Endothelial cell of umbilical vein (primary cell): ENCODE results near the gene RBM33. TPM values are rescaled to one million over a fixed set of nuclear protein-coding genes. Genes with fewer than 3 reads are reported as not detected.

Source experiments
- BruUV-seq: library from RNA; stranded (reverse); fragments of 400-500 nt; replicated peaks from 2 replicates; lab custom pipeline; 2021; lab: Mats Ljungman, UMichigan
- CTCF ChIA-PET: fragments of 300-600, 350-600 bp; sonication (Branson Sonifier 250); formaldehyde crosslinking; loops from one replicate; lab custom pipeline; 2021; ENCODE audit warnings: antibody characterized with exemption, inconsistent platforms; lab: Charles Lee
- POLR2A ChIA-PET: fragments of 300-600, 350-600 bp; sonication (Branson Sonifier 250); formaldehyde crosslinking; loops from one replicate; lab custom pipeline; 2021; ENCODE audit warnings: antibody characterized with exemption, inconsistent platforms; lab: Charles Lee
- DNase-seq: peaks from one replicate; pipeline ENCODE4 v3.0.0-alpha.2; 2011; ENCODE audit warnings: low read depth, low spot score
- FAIRE-seq: peaks from 2 replicates; lab custom pipeline; 2011; peaks lifted over from hg19 to GRCh38; lab: Jason Lieb, UNC
- H2AFZ ChIP-seq: 2 replicates; pipeline ENCODE4 v1.6.0; 2012; ENCODE audit warnings: low read depth, low read length, control low read depth, inconsistent platforms
- H3K27ac ChIP-seq: 2 replicates; pipeline ENCODE4 v1.5.1; 2011; ENCODE audit warnings: low read depth, mild to moderate bottlenecking, control low read depth, low read length, moderate library complexity; ENCODE audit not compliant: insufficient read depth
- H3K27me3 ChIP-seq, 2 experiments: 2 replicates each; pipeline versions ENCODE4 v1.6.0 to v1.6.1; 2011; ENCODE audit warnings: low read length in 2 of 2, mixed read lengths in 1 of 2; ENCODE audit not compliant: control insufficient read depth in 2 of 2, insufficient read depth in 2 of 2
- H3K36me3 ChIP-seq, 2 experiments: 2 replicates in 1 of 2; 3 replicates in 1 of 2; pipeline ENCODE4 v1.5.1; 2011; ENCODE audit warnings: low read length in 2 of 2, mild to moderate bottlenecking in 1 of 2, moderate library complexity in 1 of 2; ENCODE audit not compliant: control insufficient read depth in 2 of 2, insufficient read depth in 2 of 2; ENCODE audit errors: extremely low read depth in 1 of 2
- H3K4me1 ChIP-seq: 3 replicates; pipeline ENCODE4 v1.5.1; 2011; ENCODE audit warnings: mild to moderate bottlenecking, low read length; ENCODE audit not compliant: control insufficient read depth, insufficient read depth; ENCODE audit errors: extremely low read depth
- H3K4me2 ChIP-seq: 2 replicates; pipeline ENCODE4 v1.6.1; 2011; ENCODE audit warnings: low read length, control low read depth, mixed read lengths; ENCODE audit not compliant: insufficient read depth
- H3K4me3 ChIP-seq, 3 experiments: fragments of 200-600 bp in 1 of 3; sonication (generic), shearing (Covaris generic) in 1 of 3; replicated peaks in 1 of 3; 2 replicates each; pipeline ENCODE4 v1.5.1; 2011 to 2016; ENCODE audit warnings: control low read depth in 3 of 3, low read length in 3 of 3, mild to moderate bottlenecking in 2 of 3, inconsistent platforms in 1 of 3, low read depth in 1 of 3, moderate library complexity in 1 of 3; ENCODE audit not compliant: insufficient read depth in 1 of 3
- H3K79me2 ChIP-seq: 2 replicates; pipeline ENCODE4 v1.6.0; 2012; ENCODE audit warnings: low read length, inconsistent platforms; ENCODE audit not compliant: control insufficient read depth, insufficient read depth
- H3K9ac ChIP-seq: replicated peaks from 2 replicates; pipeline ENCODE3; 2011; ENCODE audit warnings: low read length, control low read depth; ENCODE audit not compliant: insufficient read depth; ENCODE audit errors: extremely low read depth
- H3K9me1 ChIP-seq: replicated peaks from 3 replicates; pipeline ENCODE4 v1.6.0; 2011; ENCODE audit warnings: mild to moderate bottlenecking, low read length; ENCODE audit not compliant: control insufficient read depth, insufficient read depth; ENCODE audit errors: extremely low read depth
- H3K9me3 ChIP-seq: replicated peaks from 2 replicates; pipeline ENCODE4 v1.5.1; 2012; ENCODE audit warnings: low read length, inconsistent platforms; ENCODE audit not compliant: control insufficient read depth, insufficient read depth
- H4K20me1 ChIP-seq: replicated peaks from 2 replicates; pipeline ENCODE3; 2011; ENCODE audit warnings: mild to moderate bottlenecking, low read length; ENCODE audit not compliant: control insufficient read depth, insufficient read depth; ENCODE audit errors: extremely low read depth
- EZH2 ChIP-seq: IDR thresholded peaks from 2 replicates; pipeline ENCODE4 v1.6.1; 2012; ENCODE audit warnings: borderline replicate concordance, low read depth, mild to moderate bottlenecking, moderate library complexity, low read length, inconsistent platforms; ENCODE audit not compliant: severe bottlenecking
- FOS ChIP-seq: IDR thresholded peaks from 2 replicates; pipeline ENCODE4 v1.6.1; 2011; ENCODE audit warnings: mild to moderate bottlenecking, low read length, moderate library complexity, borderline replicate concordance; ENCODE audit not compliant: insufficient read depth
- GATA2 ChIP-seq: IDR thresholded peaks from 2 replicates; pipeline ENCODE4 v1.7.0; 2011; ENCODE audit warnings: low read depth, mild to moderate bottlenecking, moderate library complexity, mixed read lengths, low read length; ENCODE audit not compliant: insufficient read length, insufficient read depth
- JUN ChIP-seq: IDR thresholded peaks from 2 replicates; pipeline ENCODE4 v1.6.1; 2011; ENCODE audit warnings: borderline replicate concordance, low read depth; ENCODE audit not compliant: insufficient read length, insufficient read depth
- MYC ChIP-seq: IDR thresholded peaks from one replicate; pipeline ENCODE4 v1.6.1; 2011; ENCODE audit warnings: mild to moderate bottlenecking, low read depth, low read length
- POLR2A ChIP-seq: IDR thresholded peaks from 2 replicates; pipeline ENCODE4 v1.6.1; 2012; ENCODE audit warnings: low read depth, mild to moderate bottlenecking, control low read depth, low read length
- POLR2AphosphoS5 ChIP-seq: IDR thresholded peaks from 2 replicates; pipeline ENCODE4 v1.6.1; 2012; ENCODE audit warnings: low read depth, mild to moderate bottlenecking, control low read depth, low read length, moderate library complexity; ENCODE audit not compliant: insufficient read depth
- dilution Hi-C: fragments of 300-500 bp; cut with MboI; formaldehyde crosslinking; loops from one replicate; pipeline ENCODE4 v1.15.0; 2019; ENCODE audit warnings: low sequenced_read_pairs; ENCODE audit not compliant: extremely low pct_ligation_motif_present
- intact Hi-C: fragments of 100-400 bp; cut with micrococcal nuclease; formaldehyde crosslinking; loops from one replicate; pipeline ENCODE4 v1.10.0; 2022
- polyA plus RNA-seq, 4 experiments: library from polyadenylated mRNA; depleted of rRNA in 3 of 4; stranded (reverse) in 3 of 4; unstranded in 1 of 4; fragments of >200 nt; gene quantifications; 2 replicates each; pipeline versions ENCODE4 v1.2.1 to v1.2.3, GENCODE V29; 2011 to 2012; ENCODE audit warnings: missing spikeins in 1 of 4
- total RNA-seq: library from RNA; stranded (reverse); gene quantifications from 2 replicates; pipeline ENCODE4 v1.2.3, GENCODE V29; 2021
- TF ChIP-seq, protein P1 (sequence below): IDR thresholded peaks from 2 replicates; pipeline ENCODE4 v1.6.1; 2011; ENCODE audit not compliant: insufficient read depth, insufficient read length
- TF ChIP-seq, protein P2 (sequence below), 2 donors: IDR thresholded peaks; 1 replicate in 1 of 2; 2 replicates in 1 of 2; pipeline ENCODE4 v1.5.1; 2011; ENCODE audit warnings: low read length in 2 of 2, mild to moderate bottlenecking in 2 of 2, moderate library complexity in 2 of 2, control low read depth in 1 of 2, inconsistent platforms in 1 of 2, low read depth in 1 of 2; ENCODE audit not compliant: insufficient read depth in 1 of 2; ENCODE audit errors: extremely low read depth in 1 of 2

RBM33 gene
- total and polyA plus RNA-seq, 2 donors (not counting 3 experiments of a cell fraction or from before 2014, with no cell fraction given), result 16.2 to 68.2 TPM

GRCh38 chr7:155631155-155631554 is 13.3 kb upstream of the RBM33 start:
- TF ChIP-seq JUN, result no peak
- TF ChIP-seq, protein P1, sequence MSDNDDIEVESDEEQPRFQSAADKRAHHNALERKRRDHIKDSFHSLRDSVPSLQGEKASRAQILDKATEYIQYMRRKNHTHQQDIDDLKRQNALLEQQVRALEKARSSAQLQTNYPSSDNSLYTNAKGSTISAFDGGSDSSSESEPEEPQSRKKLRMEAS, result no peak
- TF ChIP-seq, protein P2, sequence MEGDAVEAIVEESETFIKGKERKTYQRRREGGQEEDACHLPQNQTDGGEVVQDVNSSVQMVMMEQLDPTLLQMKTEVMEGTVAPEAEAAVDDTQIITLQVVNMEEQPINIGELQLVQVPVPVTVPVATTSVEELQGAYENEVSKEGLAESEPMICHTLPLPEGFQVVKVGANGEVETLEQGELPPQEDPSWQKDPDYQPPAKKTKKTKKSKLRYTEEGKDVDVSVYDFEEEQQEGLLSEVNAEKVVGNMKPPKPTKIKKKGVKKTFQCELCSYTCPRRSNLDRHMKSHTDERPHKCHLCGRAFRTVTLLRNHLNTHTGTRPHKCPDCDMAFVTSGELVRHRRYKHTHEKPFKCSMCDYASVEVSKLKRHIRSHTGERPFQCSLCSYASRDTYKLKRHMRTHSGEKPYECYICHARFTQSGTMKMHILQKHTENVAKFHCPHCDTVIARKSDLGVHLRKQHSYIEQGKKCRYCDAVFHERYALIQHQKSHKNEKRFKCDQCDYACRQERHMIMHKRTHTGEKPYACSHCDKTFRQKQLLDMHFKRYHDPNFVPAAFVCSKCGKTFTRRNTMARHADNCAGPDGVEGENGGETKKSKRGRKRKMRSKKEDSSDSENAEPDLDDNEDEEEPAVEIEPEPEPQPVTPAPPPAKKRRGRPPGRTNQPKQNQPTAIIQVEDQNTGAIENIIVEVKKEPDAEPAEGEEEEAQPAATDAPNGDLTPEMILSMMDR (IDR thresholded peaks at IDR 0.05; ENCODE audit: extremely low read depth in 1 of 2, insufficient read depth in 1 of 2, low read depth in 1 of 2, low read length in 2 of 2), result peak in 1 of 2 donors; percentile 3
- no peak overlapping the region for H3K4me3 ChIP-seq
- no peaks in the 10 kb centered on the region for H3K9me1 ChIP-seq
- no peak overlapping the region for H3K4me2 ChIP-seq
- no peak overlapping the region for H2AFZ ChIP-seq
- dilution Hi-C loops (no loop called here), intact Hi-C loops (no loop called here)
- no peaks in the 10 kb centered on the region for H3K9me3 ChIP-seq
- ChIA-PET CTCF (interaction anchor here (1.0 to 2.1 kb wide), 2 partner anchors 32 to 50 kb away, joined by 3 to 7 read pairs; no protein-coding TSS in a partner anchor), POLR2A (no interaction called here)
- no peaks in the 10 kb centered on the region for H3K36me3 ChIP-seq
- H3K27ac ChIP-seq, result no peak overlapping the region
- H3K27me3 ChIP-seq, result no peaks in the 10 kb centered on the region
- no peaks in the 10 kb centered on the region for H3K4me1 ChIP-seq
- DNase-seq (no peak), FAIRE-seq (no peak)
- no TSS peak for BruUV-seq
- H4K20me1 ChIP-seq, result no peaks in the 10 kb centered on the region
- no peaks in the 10 kb centered on the region for H3K79me2 ChIP-seq
- no peak overlapping the region for H3K9ac ChIP-seq

DNA sequence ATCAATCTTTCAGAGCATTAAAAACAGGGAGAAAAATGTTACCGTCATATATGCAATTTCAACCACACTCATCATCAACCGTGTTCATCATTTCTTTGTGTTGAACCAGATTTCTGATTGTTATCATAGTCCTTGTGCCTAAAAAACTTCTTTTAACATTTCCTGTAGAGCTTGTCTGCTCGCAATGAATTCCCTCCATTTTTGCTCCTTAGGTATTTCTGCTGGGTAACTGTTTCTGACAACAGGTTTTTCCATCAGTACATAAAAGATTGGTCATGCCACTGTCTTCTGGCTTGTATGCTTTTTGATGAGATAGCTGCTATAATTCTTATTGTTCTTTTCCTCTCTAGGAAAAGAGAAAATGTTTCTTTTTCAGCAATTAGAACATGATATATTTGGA is 8.6 kb upstream of the RBM33 start:
- H3K9me1 ChIP-seq, result no peaks in the 10 kb centered on the region
- H3K27me3 ChIP-seq, result peaks cover 0 to 3% of the 10 kb centered on the region in 2 experiments
- no peaks in the 10 kb centered on the region for H3K4me1 ChIP-seq
- no peaks in the 10 kb centered on the region for H3K36me3 ChIP-seq
- no peak overlapping the region for H2AFZ ChIP-seq
- H3K4me3 ChIP-seq, result no peak overlapping the region
- ChIA-PET POLR2A (no interaction called here), CTCF (interaction anchor here (1.1 to 1.4 kb wide), 2 partner anchors 8 to 37 kb away, joined by 3 read pairs; partner anchors contain the start of gene RBM33)
- dilution Hi-C loops, result no loop called here
- no peaks in the 10 kb centered on the region for H4K20me1 ChIP-seq
- intact Hi-C loops, result no loop called here
- no peaks in the 10 kb centered on the region for H3K79me2 ChIP-seq
- no TSS peak for BruUV-seq
- no peak overlapping the region for H3K9ac ChIP-seq
- DNase-seq (no peak), FAIRE-seq (no peak)
- no peaks in the 10 kb centered on the region for H3K9me3 ChIP-seq
- TF ChIP-seq POLR2AphosphoS5, result no peak
- TF ChIP-seq, protein P2 (IDR thresholded peaks at IDR 0.05; ENCODE audit: extremely low read depth in 1 of 2, insufficient read depth in 1 of 2, low read depth in 1 of 2, low read length in 2 of 2), result no peak
- TF ChIP-seq EZH2, result no peak
- no peak for TF ChIP-seq MYC
- no peak for TF ChIP-seq JUN
- TF ChIP-seq, protein P1, result no peak
- no peak for TF ChIP-seq GATA2
- TF ChIP-seq POLR2A, result no peak
- no peak for TF ChIP-seq FOS
- H3K4me2 ChIP-seq, result no peak overlapping the region
- H3K27ac ChIP-seq, result no peak overlapping the region
